Kidney (tissue), 14 donors: ENCODE data around the gene ACOXL. TPM values are rescaled to one million over a fixed set of nuclear protein-coding genes. Genes with fewer than 3 reads are reported as not detected.

ENCODE experiments used
- DNase-seq, 5 donors: peaks; one replicate each; pipeline ENCODE4 v3.0.0-alpha.2; 2013 to 2020
- FAIRE-seq: peaks from 2 replicates; lab custom pipeline; 2012; peaks lifted over from hg19 to GRCh38; lab: Jason Lieb, UNC
- H3K27ac ChIP-seq, 2 donors: one replicate each; pipeline ENCODE4 v1.7.0; 2013; ENCODE audit warnings: low read depth in 2 of 2, low read length in 2 of 2, inconsistent platforms in 1 of 2
- H3K27me3 ChIP-seq: one replicate; pipeline ENCODE4 v1.7.1; 2013; ENCODE audit warnings: low read length, inconsistent platforms; ENCODE audit not compliant: control insufficient read depth, insufficient read depth
- H3K36me3 ChIP-seq, 3 donors: one replicate each; pipeline versions ENCODE4 v1.7.0 to v1.7.1; 2013; ENCODE audit warnings: low read length in 3 of 3, control low read depth in 1 of 3, inconsistent platforms in 1 of 3; ENCODE audit not compliant: insufficient read depth in 3 of 3, control insufficient read depth in 2 of 3
- H3K4me1 ChIP-seq, 3 donors: one replicate each; pipeline versions ENCODE4 v1.7.0 to v1.7.1; 2013; ENCODE audit warnings: low read length in 3 of 3, inconsistent platforms in 1 of 3, low read depth in 1 of 3; ENCODE audit not compliant: control insufficient read depth in 2 of 3, insufficient read depth in 2 of 3
- H3K4me3 ChIP-seq, 3 donors: one replicate each; pipeline versions ENCODE4 v1.7.0 to v1.8.1; 2013; ENCODE audit warnings: low read length in 3 of 3, control low read depth in 1 of 3, inconsistent platforms in 1 of 3
- H3K9ac ChIP-seq, 3 donors: one replicate each; pipeline versions ENCODE4 v1.7.0 to v1.7.1; 2013; ENCODE audit warnings: low read length in 3 of 3, control low read depth in 1 of 3, inconsistent platforms in 1 of 3
- H3K9me3 ChIP-seq, 3 donors: one replicate each; pipeline versions ENCODE4 v1.7.0 to v1.7.1; 2013; ENCODE audit warnings: low read length in 3 of 3, control low read depth in 1 of 3, inconsistent platforms in 1 of 3; ENCODE audit not compliant: control insufficient read depth in 2 of 3, insufficient read depth in 1 of 3
- intact Hi-C: fragments of 100-400 bp; cut with DNase I; formaldehyde crosslinking; loops from one replicate; pipeline ENCODE4 v1.11.1; 2022
- polyA plus RNA-seq: library from polyadenylated mRNA; stranded (reverse); fragments of 350-450 nt; fragmentation: Illumina TruSeq; extraction: RNeasy Lipid Tissue Mini Kit (QIAGEN cat#74804); gene quantifications from one replicate; pipeline ENCODE4 v1.2.3, GENCODE V29; 2014; ENCODE audit warnings: low read depth, low replicate concordance; ENCODE audit not compliant: insufficient read depth
- total RNA-seq: library from RNA; stranded (reverse); fragmentation: NEBNext Ultra II Directional; extraction: Animal tissue kit (Norgen Biotek cat#: 25700); gene quantifications from one replicate; pipeline ENCODE4 v1.2.1, GENCODE V29; 2021
- TF ChIP-seq, protein P1 (sequence below): IDR thresholded peaks from 3 replicates; pipeline ENCODE4 v1.5.1; 2012; ENCODE audit warnings: mild to moderate bottlenecking, moderate library complexity, borderline replicate concordance; ENCODE audit not compliant: insufficient read depth; ENCODE audit errors: extremely low read depth
- donor health status: control.
- donor health status: control.
- donor health status: control.
- donor health status: control.
- donor health status: control.
- donor health status: DM: yes; HTN: yes; CAD: no.
- donor health status: Normal renal cell carcinoma (clear cell type).

The ACOXL gene
- total and polyA plus RNA-seq, 2 donors from 2014 or later: 2.0 TPM; not detected in 1

DNA sequence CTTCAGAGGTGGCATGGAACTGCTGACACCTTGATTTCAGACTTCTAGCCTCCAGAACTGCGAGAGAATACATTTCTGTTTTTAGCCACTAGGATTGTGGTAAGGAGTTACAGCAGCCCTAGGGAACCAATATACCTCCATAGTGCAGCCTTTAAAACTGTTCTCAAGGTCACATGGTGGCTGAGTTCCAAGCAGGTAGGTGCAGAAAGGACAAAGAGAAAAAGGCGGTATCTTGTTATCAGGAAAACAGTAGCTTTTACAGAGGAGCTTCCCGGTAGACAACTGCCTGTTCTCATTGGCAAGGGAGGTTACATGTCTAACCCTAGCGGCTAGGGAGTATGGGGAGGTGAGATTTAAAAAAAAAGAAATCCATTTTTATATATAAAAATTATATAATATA lies 292.1 kb downstream of the ACOXL start:
- Histone ChIP-seq H3K27me3 (no peaks in the 10 kb centered on the region), H3K4me1 (peaks cover 0 to 3% (median 0%) of the 10 kb centered on the region in 3 donors), H3K9ac (no peak overlapping the region), H3K4me3 (no peak overlapping the region), H3K27ac (no peak overlapping the region), H3K9me3 (no peaks in the 10 kb centered on the region), H3K36me3 (no peaks in the 10 kb centered on the region)
- TF ChIP-seq, protein P1, sequence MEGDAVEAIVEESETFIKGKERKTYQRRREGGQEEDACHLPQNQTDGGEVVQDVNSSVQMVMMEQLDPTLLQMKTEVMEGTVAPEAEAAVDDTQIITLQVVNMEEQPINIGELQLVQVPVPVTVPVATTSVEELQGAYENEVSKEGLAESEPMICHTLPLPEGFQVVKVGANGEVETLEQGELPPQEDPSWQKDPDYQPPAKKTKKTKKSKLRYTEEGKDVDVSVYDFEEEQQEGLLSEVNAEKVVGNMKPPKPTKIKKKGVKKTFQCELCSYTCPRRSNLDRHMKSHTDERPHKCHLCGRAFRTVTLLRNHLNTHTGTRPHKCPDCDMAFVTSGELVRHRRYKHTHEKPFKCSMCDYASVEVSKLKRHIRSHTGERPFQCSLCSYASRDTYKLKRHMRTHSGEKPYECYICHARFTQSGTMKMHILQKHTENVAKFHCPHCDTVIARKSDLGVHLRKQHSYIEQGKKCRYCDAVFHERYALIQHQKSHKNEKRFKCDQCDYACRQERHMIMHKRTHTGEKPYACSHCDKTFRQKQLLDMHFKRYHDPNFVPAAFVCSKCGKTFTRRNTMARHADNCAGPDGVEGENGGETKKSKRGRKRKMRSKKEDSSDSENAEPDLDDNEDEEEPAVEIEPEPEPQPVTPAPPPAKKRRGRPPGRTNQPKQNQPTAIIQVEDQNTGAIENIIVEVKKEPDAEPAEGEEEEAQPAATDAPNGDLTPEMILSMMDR: no peak
- DNase-seq (no peak), FAIRE-seq (no peak)
- intact Hi-C loops: no loop called here

DNA sequence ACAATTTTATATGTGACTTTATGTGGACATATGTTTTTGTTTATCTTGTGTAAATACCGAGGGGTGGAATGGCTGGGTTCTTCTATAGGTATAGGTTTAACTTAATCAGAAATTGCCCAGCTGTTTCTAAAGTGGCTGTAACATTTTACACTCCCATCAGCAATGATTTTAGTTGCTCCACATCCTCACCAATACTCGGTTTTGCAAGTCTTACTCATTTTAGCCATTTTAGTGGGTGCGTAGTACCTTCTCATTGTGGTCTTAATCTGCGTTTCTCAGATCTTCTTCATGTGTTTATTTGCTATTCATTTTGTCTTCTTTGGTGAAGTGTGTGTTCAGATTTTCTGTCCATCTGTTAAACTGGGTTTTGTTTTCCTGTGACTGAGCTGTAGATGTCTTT lies 292.9 kb downstream of the ACOXL start:
- DNase-seq (no peak), FAIRE-seq (no peak)
- no peak overlapping the region for H3K4me3 ChIP-seq
- intact Hi-C loops: no loop called here
- H3K9me3 ChIP-seq: no peaks in the 10 kb centered on the region
- no peak overlapping the region for H3K9ac ChIP-seq
- H3K27ac ChIP-seq: no peak overlapping the region
- H3K36me3 ChIP-seq: no peaks in the 10 kb centered on the region
- no peaks in the 10 kb centered on the region for H3K27me3 ChIP-seq
- TF ChIP-seq, protein P1: no peak
- H3K4me1 ChIP-seq: peaks cover 0 to 3% (median 3%) of the 10 kb centered on the region in 3 donors

DNA sequence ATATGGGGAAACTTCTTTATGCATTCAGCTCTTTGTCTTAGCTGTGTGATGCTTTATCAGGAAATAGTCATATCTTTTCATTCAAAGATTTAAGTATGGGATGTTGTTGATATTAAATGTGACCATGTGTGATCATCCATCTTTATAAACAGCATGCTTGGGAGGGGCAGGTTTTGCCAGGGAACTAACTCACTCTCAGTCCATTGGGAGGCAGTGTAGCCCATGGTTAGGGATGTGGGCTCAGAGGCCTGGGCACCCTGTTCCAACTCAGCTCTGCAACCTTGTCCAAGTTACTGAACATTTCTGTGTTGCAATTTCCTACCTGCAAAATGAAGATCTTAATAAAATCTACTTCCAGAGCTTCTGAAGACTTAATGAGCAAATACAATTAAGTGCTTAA lies 296.3 kb downstream of the ACOXL start:
- TF ChIP-seq, protein P1: no peak
- FAIRE-seq (no peak), DNase-seq (peak in 1 of 5 donors; percentile 11)
- Histone ChIP-seq H3K27me3 (no peaks in the 10 kb centered on the region), H3K36me3 (no peaks in the 10 kb centered on the region), H3K4me1 (peaks cover 0 to 18% (median 14%) of the 10 kb centered on the region in 3 donors), H3K9ac (no peak overlapping the region), H3K9me3 (no peaks in the 10 kb centered on the region), H3K4me3 (no peak overlapping the region), H3K27ac (no peak overlapping the region)
- intact Hi-C loops: no loop called here
